SK-N-MC (cell line): ENCODE results near the gene TMC1.

Experiments used
- EZH2 ChIP-seq: fragments of 200-600 bp; sonication (generic); IDR thresholded peaks from one replicate; pipeline ENCODE4 v1.6.1; 2017; ENCODE audit warnings: antibody characterized with exemption
- POLR2AphosphoS5 ChIP-seq: IDR thresholded peaks from 2 replicates; pipeline ENCODE4 v1.6.1; 2012; ENCODE audit warnings: mild to moderate bottlenecking, low read depth, low read length, borderline replicate concordance

GRCh38 chr9:72552356-72552755, 30.9 kb downstream of the TMC1 start:
- TF ChIP-seq EZH2: no peak
- no peak for TF ChIP-seq POLR2AphosphoS5
